Measurements from ENCODE around the gene GPSM1.

DNA sequence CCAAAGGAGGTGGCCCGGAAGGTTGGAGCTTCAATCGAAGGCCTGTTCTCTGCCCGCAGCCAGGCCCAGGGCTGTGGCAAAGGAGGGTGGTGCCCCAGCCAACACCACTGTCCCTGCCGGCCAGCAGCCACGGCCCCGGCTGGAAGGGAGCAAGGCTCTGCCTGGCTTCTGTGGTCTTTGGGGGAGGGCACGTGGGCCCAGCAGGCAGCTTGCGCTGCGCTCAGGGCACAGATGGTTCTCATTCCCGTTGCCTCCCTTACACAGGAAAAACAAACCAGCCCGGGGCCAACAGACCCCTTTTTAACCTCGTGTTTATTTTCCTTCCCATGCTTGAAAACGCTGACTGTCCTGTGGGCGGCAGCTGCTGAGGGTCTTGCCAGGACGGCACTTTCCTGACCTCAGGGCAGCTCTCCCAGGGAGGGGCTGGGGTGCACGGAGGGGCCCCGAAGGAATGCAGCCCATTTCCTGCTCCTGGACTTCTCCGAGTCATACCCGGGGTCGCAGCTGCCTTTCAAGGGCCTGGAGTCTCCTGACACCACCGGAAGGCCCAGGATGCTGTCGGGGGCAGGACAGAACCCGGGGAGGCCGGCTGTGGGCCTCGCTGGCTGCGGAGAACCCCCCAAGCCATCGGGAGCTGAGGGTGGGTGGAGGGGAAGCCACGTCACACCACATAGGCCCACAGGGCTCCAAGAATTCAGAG lies 1.1 kb upstream of the GPSM1 start:
- TF ChIP-seq, protein P1, sequence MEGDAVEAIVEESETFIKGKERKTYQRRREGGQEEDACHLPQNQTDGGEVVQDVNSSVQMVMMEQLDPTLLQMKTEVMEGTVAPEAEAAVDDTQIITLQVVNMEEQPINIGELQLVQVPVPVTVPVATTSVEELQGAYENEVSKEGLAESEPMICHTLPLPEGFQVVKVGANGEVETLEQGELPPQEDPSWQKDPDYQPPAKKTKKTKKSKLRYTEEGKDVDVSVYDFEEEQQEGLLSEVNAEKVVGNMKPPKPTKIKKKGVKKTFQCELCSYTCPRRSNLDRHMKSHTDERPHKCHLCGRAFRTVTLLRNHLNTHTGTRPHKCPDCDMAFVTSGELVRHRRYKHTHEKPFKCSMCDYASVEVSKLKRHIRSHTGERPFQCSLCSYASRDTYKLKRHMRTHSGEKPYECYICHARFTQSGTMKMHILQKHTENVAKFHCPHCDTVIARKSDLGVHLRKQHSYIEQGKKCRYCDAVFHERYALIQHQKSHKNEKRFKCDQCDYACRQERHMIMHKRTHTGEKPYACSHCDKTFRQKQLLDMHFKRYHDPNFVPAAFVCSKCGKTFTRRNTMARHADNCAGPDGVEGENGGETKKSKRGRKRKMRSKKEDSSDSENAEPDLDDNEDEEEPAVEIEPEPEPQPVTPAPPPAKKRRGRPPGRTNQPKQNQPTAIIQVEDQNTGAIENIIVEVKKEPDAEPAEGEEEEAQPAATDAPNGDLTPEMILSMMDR (IDR thresholded peaks at IDR 0.05) = no peak
- TF ChIP-seq EP300 (IDR thresholded peaks at IDR 0.05) = no peak
